Measurements from ENCODE around the gene TRAP1.
A peak's percentile ranks its signal among the peaks of the same experiment; 100 is the strongest.

Gene TRAP1

DNA sequence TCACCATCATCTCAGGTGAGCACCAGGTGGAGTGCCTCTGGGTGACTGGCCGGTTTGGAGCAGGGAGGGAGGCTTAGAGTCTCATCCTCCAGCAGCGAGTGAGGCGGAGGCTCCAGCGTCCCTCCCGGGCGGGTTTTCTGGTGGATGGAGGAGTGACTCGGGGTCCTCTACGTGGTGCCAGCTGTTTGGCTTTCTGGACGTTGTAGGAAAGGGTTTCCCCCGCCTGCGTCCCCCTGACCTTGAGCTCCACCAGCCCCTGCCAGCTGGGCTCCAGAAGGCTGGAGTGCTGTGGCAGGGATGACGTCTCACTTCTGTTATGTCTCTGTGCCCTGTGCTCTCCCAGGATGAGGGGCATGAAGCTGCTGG lies 62.3 kb downstream of the TRAP1 start:
- Histone ChIP-seq H2AFZ (ENCODE audit: low read depth, low read length, severe bottlenecking) (no peak overlapping the region), H3K27ac (ENCODE audit: low read depth, low read length) (no peak overlapping the region), H3K27me3 (ENCODE audit: low read length) (no peaks in the 10 kb centered on the region), H3K9ac (ENCODE audit: low read length) (no peak overlapping the region), H3K4me3 (ENCODE audit: insufficient read depth, low read length, poor library complexity, severe bottlenecking) (no peak overlapping the region), H3K79me2 (ENCODE audit: insufficient read depth, low read length) (peaks cover 5% of the 10 kb centered on the region; the same call in 1 of the 2 replicates), H3K9me3 (ENCODE audit: insufficient read depth, low read length) (no peaks in the 10 kb centered on the region), H3K36me3 (ENCODE audit: low read length) (peaks cover 9% of the 10 kb centered on the region; the same call in 1 of the 2 replicates), H4K20me1 (ENCODE audit: low read depth, low read length) (no peaks in the 10 kb centered on the region), H3K4me2 (ENCODE audit: low read depth, low read length, poor library complexity, severe bottlenecking) (no peak overlapping the region), H3F3A (ENCODE audit: insufficient read depth) (peaks cover 33% of the 10 kb centered on the region), H3K9me2 (replicated peaks; ENCODE audit: insufficient read depth, low read length) (no peaks in the 10 kb centered on the region)
- TF ChIP-seq, protein P1, sequence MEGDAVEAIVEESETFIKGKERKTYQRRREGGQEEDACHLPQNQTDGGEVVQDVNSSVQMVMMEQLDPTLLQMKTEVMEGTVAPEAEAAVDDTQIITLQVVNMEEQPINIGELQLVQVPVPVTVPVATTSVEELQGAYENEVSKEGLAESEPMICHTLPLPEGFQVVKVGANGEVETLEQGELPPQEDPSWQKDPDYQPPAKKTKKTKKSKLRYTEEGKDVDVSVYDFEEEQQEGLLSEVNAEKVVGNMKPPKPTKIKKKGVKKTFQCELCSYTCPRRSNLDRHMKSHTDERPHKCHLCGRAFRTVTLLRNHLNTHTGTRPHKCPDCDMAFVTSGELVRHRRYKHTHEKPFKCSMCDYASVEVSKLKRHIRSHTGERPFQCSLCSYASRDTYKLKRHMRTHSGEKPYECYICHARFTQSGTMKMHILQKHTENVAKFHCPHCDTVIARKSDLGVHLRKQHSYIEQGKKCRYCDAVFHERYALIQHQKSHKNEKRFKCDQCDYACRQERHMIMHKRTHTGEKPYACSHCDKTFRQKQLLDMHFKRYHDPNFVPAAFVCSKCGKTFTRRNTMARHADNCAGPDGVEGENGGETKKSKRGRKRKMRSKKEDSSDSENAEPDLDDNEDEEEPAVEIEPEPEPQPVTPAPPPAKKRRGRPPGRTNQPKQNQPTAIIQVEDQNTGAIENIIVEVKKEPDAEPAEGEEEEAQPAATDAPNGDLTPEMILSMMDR (IDR thresholded peaks at IDR 0.05; ENCODE audit: insufficient read depth, low read length, poor library complexity, severe bottlenecking): no peak
- TF ChIP-seq EZH2phosphoT487 (conservative IDR thresholded peaks at IDR 0.05; ENCODE audit: low read length): no peak

DNA sequence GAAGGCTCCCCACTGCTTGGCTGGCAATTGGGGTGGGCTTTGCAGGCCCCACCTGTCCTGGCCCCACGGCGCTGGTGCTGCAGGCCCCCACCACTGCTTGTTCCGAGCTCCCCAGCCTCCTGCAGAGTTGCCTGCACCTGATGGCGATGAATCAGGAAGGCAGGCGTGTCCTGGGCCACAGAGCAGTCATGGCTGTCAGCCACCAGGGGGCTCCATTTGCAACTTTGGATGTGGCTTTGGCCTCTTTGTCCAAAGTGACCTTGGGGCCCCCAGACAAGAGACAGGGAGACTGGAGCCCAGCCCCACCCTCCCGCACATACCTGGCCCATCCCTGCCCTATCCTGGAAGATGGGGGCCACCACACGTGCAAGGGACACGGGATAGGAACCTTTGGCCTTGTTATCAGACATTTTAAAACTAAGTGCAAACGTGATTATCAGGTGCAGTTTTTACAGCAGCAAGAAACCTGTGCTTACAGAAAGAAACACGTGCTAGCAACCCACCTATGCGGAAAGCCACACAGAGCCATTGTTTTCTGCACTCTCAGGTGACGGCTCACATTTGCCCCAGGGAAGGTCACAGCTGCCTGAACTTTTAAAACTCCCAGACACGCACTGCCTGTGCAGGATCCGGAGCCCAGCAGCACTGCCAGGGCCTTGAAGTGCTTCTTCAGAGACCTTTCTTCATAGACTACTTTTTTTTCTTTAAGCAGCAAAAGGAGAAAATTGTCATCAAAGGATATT lies 62.9 kb downstream of the TRAP1 start, which contains the start of gene DNASE1:
Gene DNASE1 (plus strand): TSS at position 443 of the 743 bp plus-strand sequence. CDS start 683 bp downstream, outside the sequence.
- Histone ChIP-seq H4K20me1 (ENCODE audit: low read depth, low read length) (no peaks in the 10 kb centered on the region), H3K4me3 (ENCODE audit: insufficient read depth, low read length, poor library complexity, severe bottlenecking) (no peak within 1 kb of the TSS), H3K9ac (ENCODE audit: low read length) (no peak within 1 kb of the TSS), H2AFZ (ENCODE audit: low read depth, low read length, severe bottlenecking) (no peak within 1 kb of the TSS), H3F3A (ENCODE audit: insufficient read depth) (peaks cover 29% of the 10 kb centered on the region), H3K9me3 (ENCODE audit: insufficient read depth, low read length) (no peaks in the 10 kb centered on the region), H3K4me2 (ENCODE audit: low read depth, low read length, poor library complexity, severe bottlenecking) (no peak within 1 kb of the TSS), H3K27me3 (ENCODE audit: low read length) (no peaks in the 10 kb centered on the region), H3K9me2 (replicated peaks; ENCODE audit: insufficient read depth, low read length) (no peaks in the 10 kb centered on the region), H3K79me2 (ENCODE audit: insufficient read depth, low read length) (peaks cover 5% of the 10 kb centered on the region; the same call in 1 of the 2 replicates), H3K36me3 (ENCODE audit: low read length) (peaks cover 8% of the 10 kb centered on the region; the same call in 1 of the 2 replicates), H3K27ac (ENCODE audit: low read depth, low read length) (peak within 1 kb of the TSS; percentile 39; the same call in 1 of the 2 replicates)
- TF ChIP-seq, protein P1 (IDR thresholded peaks at IDR 0.05; ENCODE audit: insufficient read depth, low read length, poor library complexity, severe bottlenecking): peak; percentile 81
- TF ChIP-seq EZH2phosphoT487 (conservative IDR thresholded peaks at IDR 0.05; ENCODE audit: low read length): no peak

DNA sequence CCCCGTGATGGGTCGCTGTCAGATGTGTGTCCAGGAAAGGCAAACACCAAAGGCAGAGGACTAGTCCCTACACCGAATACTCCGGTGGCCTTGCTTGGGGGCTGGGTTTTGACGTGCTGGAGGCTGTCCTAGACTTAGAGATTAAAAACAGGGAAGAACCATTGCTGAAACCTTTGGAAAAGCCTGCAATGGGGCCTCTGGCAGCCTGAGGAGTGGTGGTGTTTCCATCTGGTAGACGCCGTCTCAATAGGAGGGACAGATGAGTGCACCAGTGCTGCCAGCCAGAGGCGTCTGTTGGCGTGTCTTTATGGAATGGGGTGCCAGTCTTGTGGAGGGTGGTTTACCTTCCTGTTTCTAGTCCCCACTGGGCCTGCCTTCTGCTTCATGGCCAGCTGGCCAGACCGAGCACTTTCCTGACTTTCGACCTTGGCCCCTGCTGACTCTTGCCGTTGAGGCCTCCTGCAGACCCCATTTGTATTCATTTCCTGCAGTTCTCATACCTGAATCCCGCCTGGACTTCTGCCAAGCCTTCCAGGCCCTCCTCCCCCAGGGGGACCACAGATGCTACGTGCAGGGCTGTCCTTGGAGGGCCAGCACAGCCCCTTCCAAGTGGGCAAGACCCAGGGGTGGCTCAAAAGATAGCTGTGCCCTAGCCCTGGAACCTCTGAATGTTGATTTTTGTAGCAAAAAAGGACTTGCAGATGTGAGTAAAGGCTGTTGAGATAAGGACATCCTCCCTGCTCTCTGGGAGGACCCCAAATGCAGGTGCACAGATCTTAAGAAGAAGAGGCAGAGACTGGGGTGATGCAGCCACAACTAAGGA lies 64.7 kb downstream of the TRAP1 start:
- no peaks in the 10 kb centered on the region for H4K20me1 ChIP-seq (ENCODE audit: low read depth, low read length)
- TF ChIP-seq, protein P1 (IDR thresholded peaks at IDR 0.05; ENCODE audit: insufficient read depth, low read length, poor library complexity, severe bottlenecking): no peak
- no peak for TF ChIP-seq EZH2phosphoT487 (conservative IDR thresholded peaks at IDR 0.05; ENCODE audit: low read length)
- no peaks in the 10 kb centered on the region for H3K27me3 ChIP-seq (ENCODE audit: low read length)
- no peak overlapping the region for H3K4me3 ChIP-seq (ENCODE audit: insufficient read depth, low read length, poor library complexity, severe bottlenecking)
- H3K79me2 ChIP-seq (ENCODE audit: insufficient read depth, low read length): peaks cover 5% of the 10 kb centered on the region; the same call in 1 of the 2 replicates
- H3F3A ChIP-seq (ENCODE audit: insufficient read depth): peaks cover 25% of the 10 kb centered on the region
- no peaks in the 10 kb centered on the region for H3K9me2 ChIP-seq (replicated peaks; ENCODE audit: insufficient read depth, low read length)
- H3K9ac ChIP-seq (ENCODE audit: low read length): no peak overlapping the region
- 0 out of 2 replicates have a peak, but pooled peaks cover 2% of the 10 kb centered on the region for H3K36me3 ChIP-seq (ENCODE audit: low read length)
- no peak overlapping the region for H3K4me2 ChIP-seq (ENCODE audit: low read depth, low read length, poor library complexity, severe bottlenecking)
- H3K27ac ChIP-seq (ENCODE audit: low read depth, low read length): no peak overlapping the region
- H3K9me3 ChIP-seq (ENCODE audit: insufficient read depth, low read length): no peaks in the 10 kb centered on the region
- no peak overlapping the region for H2AFZ ChIP-seq (ENCODE audit: low read depth, low read length, severe bottlenecking)
